SK-N-SH (cell line): ENCODE measurements around the gene C4A. TPM values are rescaled to one million over a fixed set of nuclear protein-coding genes. Genes with fewer than 3 reads are reported as not detected.

Experiments
- CTCF ChIA-PET: fragments of 300-600, 350-600 bp; formaldehyde crosslinking; extraction: SDS; loops from one replicate; lab custom pipeline; 2021; lab: Yijun Ruan, JAX
- POLR2A ChIA-PET: fragments of 350-600 bp; sonication (Branson Sonifier 250); formaldehyde crosslinking; extraction: SDS; loops from one replicate; lab custom pipeline; 2020; ENCODE audit warnings: antibody characterized with exemption, inconsistent platforms; lab: Yijun Ruan, JAX
- DNase-seq: peaks from one replicate; pipeline ENCODE4 v3.0.0; 2012
- H2AFZ ChIP-seq: fragments of 200-600 bp; sonication (generic); 2 replicates; pipeline ENCODE4 v1.8.1; 2016; ENCODE audit warnings: antibody characterized with exemption, mild to moderate bottlenecking, low read depth
- H3F3A ChIP-seq: fragments of 200-600 bp; sonication (generic); replicated peaks from 2 replicates; pipeline ENCODE3; 2016; ENCODE audit warnings: antibody characterized with exemption, mild to moderate bottlenecking; ENCODE audit not compliant: insufficient read depth
- H3K27ac ChIP-seq, 2 experiments: fragments of 200-500 bp in 1 of 2; fragments of 200-600 bp in 1 of 2; sonication (Bioruptor generic) in 1 of 2; sonication (generic), shearing (Covaris generic) in 1 of 2; 2 replicates each; pipeline versions ENCODE4 v1.5.1 to v1.6.1; 2014 to 2016; ENCODE audit warnings: low read depth in 2 of 2, inconsistent platforms in 1 of 2, low read length in 1 of 2, mild to moderate bottlenecking in 1 of 2, mixed read lengths in 1 of 2
- H3K27me3 ChIP-seq: fragments of 200-600 bp; sonication (generic), shearing (Covaris generic); 2 replicates; pipeline ENCODE4 v1.6.1; 2016; ENCODE audit warnings: mixed run types; ENCODE audit not compliant: insufficient read depth
- H3K36me3 ChIP-seq, 2 experiments: fragments of 200-500 bp in 1 of 2; fragments of 200-600 bp in 1 of 2; sonication (Bioruptor generic) in 1 of 2; sonication (generic) in 1 of 2; replicated peaks in 1 of 2; 2 replicates each; pipeline versions ENCODE3 to v1.5.1; 2014 to 2016; ENCODE audit warnings: low read length in 1 of 2, mild to moderate bottlenecking in 1 of 2; ENCODE audit not compliant: insufficient read depth in 2 of 2, control insufficient read depth in 1 of 2
- H3K4me1 ChIP-seq, 2 experiments: fragments of 200-500 bp in 1 of 2; fragments of 200-600 bp in 1 of 2; sonication (Bioruptor generic) in 1 of 2; sonication (generic), shearing (Covaris generic) in 1 of 2; 2 replicates each; pipeline versions ENCODE4 v1.5.1 to v1.6.1; 2014 to 2016; ENCODE audit warnings: low read depth in 1 of 2, low read length in 1 of 2, mixed run types in 1 of 2; ENCODE audit not compliant: insufficient read depth in 2 of 2, control insufficient read depth in 1 of 2
- H3K4me2 ChIP-seq: fragments of 200-600 bp; sonication (generic), shearing (Covaris generic); 2 replicates; pipeline ENCODE4 v1.6.1; 2017; ENCODE audit warnings: mixed run types
- H3K4me3 ChIP-seq, 2 experiments: fragments of 200-500 bp in 1 of 2; fragments of 200-600 bp in 1 of 2; sonication (Bioruptor generic) in 1 of 2; sonication (generic), shearing (Covaris generic) in 1 of 2; 2 replicates each; pipeline versions ENCODE4 v1.5.1 to v1.8.1; 2014 to 2016; ENCODE audit warnings: low read depth in 2 of 2, inconsistent platforms in 1 of 2, low read length in 1 of 2, mild to moderate bottlenecking in 1 of 2, mixed read lengths in 1 of 2, moderate library complexity in 1 of 2
- H3K79me2 ChIP-seq: fragments of 200-600 bp; sonication (generic); 2 replicates; pipeline ENCODE4 v1.8.1; 2017; ENCODE audit warnings: mild to moderate bottlenecking; ENCODE audit not compliant: insufficient read depth
- H3K9ac ChIP-seq: fragments of 200-600 bp; sonication (generic); 2 replicates; pipeline ENCODE4 v1.6.1; 2017; ENCODE audit warnings: mixed run types
- H3K9me2 ChIP-seq: fragments of 200-600 bp; sonication (generic); 2 replicates; pipeline ENCODE4 v1.6.1; 2017; ENCODE audit warnings: mixed run types
- H3K9me3 ChIP-seq: fragments of 200-600 bp; sonication (generic); 2 replicates; pipeline ENCODE4 v1.6.1; 2017; ENCODE audit warnings: mixed run types, mild to moderate bottlenecking, moderate library complexity
- H4K20me1 ChIP-seq: fragments of 200-600 bp; sonication (generic); 2 replicates; pipeline ENCODE4 v1.6.1; 2017; ENCODE audit warnings: mild to moderate bottlenecking, mixed run types; ENCODE audit not compliant: insufficient read depth
- CHD2 ChIP-seq: fragments of 150-350 bp; IDR thresholded peaks from 2 replicates; pipeline ENCODE4 v1.6.1; 2018; ENCODE audit warnings: low read length; ENCODE audit not compliant: partially characterized antibody
- CTCF ChIP-seq: fragments of 200-600 bp; sonication (generic); IDR thresholded peaks from 2 replicates; pipeline ENCODE4 v1.6.1; 2017; ENCODE audit warnings: antibody characterized with exemption, mild to moderate bottlenecking, moderate library complexity
- ELF1 ChIP-seq: IDR thresholded peaks from 2 replicates; pipeline ENCODE4 v1.4.0; 2012
- FOXJ3 ChIP-seq: sonication (generic); formaldehyde crosslinking; IDR thresholded peaks from 2 replicates; pipeline ENCODE4 v1.5.1; 2020; ENCODE audit warnings: mild to moderate bottlenecking, missing genetic modification reagents
- GABPA ChIP-seq: IDR thresholded peaks from 2 replicates; pipeline ENCODE4 v1.4.0; 2012; ENCODE audit warnings: low read depth, mild to moderate bottlenecking
- MAX ChIP-seq: IDR thresholded peaks from 2 replicates; pipeline ENCODE4 v1.4.0; 2012; ENCODE audit warnings: low read depth
- NRF1 ChIP-seq: IDR thresholded peaks from 2 replicates; pipeline ENCODE4 v1.6.1; 2012; ENCODE audit warnings: low read depth, mild to moderate bottlenecking, low read length
- RAD21 ChIP-seq: IDR thresholded peaks from 2 replicates; pipeline ENCODE4 v1.6.1; 2012; ENCODE audit warnings: mild to moderate bottlenecking, low read length
- RCOR1 ChIP-seq: fragments of 150-350 bp; IDR thresholded peaks from 2 replicates; pipeline ENCODE4 v1.6.1; 2017; ENCODE audit warnings: antibody characterized with exemption, low read length
- RFX5 ChIP-seq: IDR thresholded peaks from 2 replicates; pipeline ENCODE4 v1.6.1; 2012; ENCODE audit warnings: mild to moderate bottlenecking, improper control_type of control experiment, low read length
- TAF1 ChIP-seq: IDR thresholded peaks from 2 replicates; pipeline ENCODE4 v1.6.1; 2012; ENCODE audit warnings: low read depth, mild to moderate bottlenecking, low read length, moderate library complexity, borderline replicate concordance
- USF1 ChIP-seq: IDR thresholded peaks from 2 replicates; pipeline ENCODE4 v1.4.0; 2012; ENCODE audit warnings: low read depth, borderline replicate concordance
- USF2 ChIP-seq: fragments of 150-350 bp; IDR thresholded peaks from 2 replicates; pipeline ENCODE4 v1.6.1; 2017; ENCODE audit warnings: antibody characterized with exemption, low read length, low read depth, borderline replicate concordance
- ZBTB33 ChIP-seq: IDR thresholded peaks from 2 replicates; pipeline ENCODE4 v1.4.0; 2012; ENCODE audit warnings: low read depth, borderline replicate concordance
- WGBS: methylation state at CpG from one replicate; pipeline ENCODE4 v1.1.6; 2017; ENCODE audit warnings: low lambda C conversion rate; 5-methylcytosine and 5-hydroxymethylcytosine counted together
- polyA plus RNA-seq, 3 experiments: library from polyadenylated mRNA; depleted of rRNA; stranded (reverse); fragments of >200 nt; gene quantifications; 2 replicates each; pipeline ENCODE4 v1.2.3, GENCODE V29; 2012

C4A gene
- polyA plus RNA-seq, 1 of the 3 experiments (the other 2 are of a cell fraction): 11.4 TPM

GRCh38 chr6:31968791-31969711 is 12.8 kb upstream of the C4A start:
- Histone ChIP-seq H3K9ac (no peak overlapping the region), H3K4me1 (peaks cover 5 to 26% of the 10 kb centered on the region in 2 experiments; a peak in 3 of 4 replicates), H3K4me2 (no peak overlapping the region), H3K27me3 (no peaks in the 10 kb centered on the region), H2AFZ (no peak overlapping the region), H3K79me2 (peaks cover 33% of the 10 kb centered on the region), H3F3A (peaks cover 10% of the 10 kb centered on the region), H3K36me3 (peaks cover 21 to 58% of the 10 kb centered on the region in 2 experiments)
- POLR2A ChIA-PET: interaction anchor here (3.8 kb wide), 1 partner anchor 10 kb away, joined by 20 read pairs; the partner anchor contains the start of genes NELFE and SKIC2
- TF ChIP-seq RAD21: no peak
- no peak for TF ChIP-seq MAX
- TF ChIP-seq, all 33 proteins: peak for 0
- Histone ChIP-seq H3K9me3 (no peaks in the 10 kb centered on the region), H3K4me3 (no peak overlapping the region), H3K27ac (peak overlapping the region in 1 of 2 experiments; percentile 15; a peak in 2 of 4 replicates), H4K20me1 (no peaks in the 10 kb centered on the region), H3K9me2 (no peaks in the 10 kb centered on the region)
- DNase-seq: no peak
- WGBS: 94% methylated on average over 15 of the region's 23 CpGs
- CTCF ChIA-PET: interaction anchor here (5.1 to 5.2 kb wide), 2 partner anchors 10 to 17 kb away, joined by 19 to 29 read pairs; partner anchors contain the start of genes NELFE and SKIC2

GRCh38 chr6:31969712-31970603 is 11.9 kb upstream of the C4A start:
- H3K9ac ChIP-seq: peak overlapping the region; percentile 95
- no peak for DNase-seq
- no peak overlapping the region for H2AFZ ChIP-seq
- POLR2A ChIA-PET: interaction anchor here (3.8 kb wide), 1 partner anchor 11 kb away, joined by 20 read pairs; the partner anchor contains the start of genes NELFE and SKIC2
- H3K27ac ChIP-seq: peak overlapping the region in 1 of 2 experiments; percentile 15; a peak in 1 of 4 replicates
- WGBS: 77% methylated on average over 17 of the region's 17 CpGs
- H4K20me1 ChIP-seq: no peaks in the 10 kb centered on the region
- peak overlapping the region; percentile 99 for H3K4me2 ChIP-seq
- H3K36me3 ChIP-seq: peaks cover 15 to 52% of the 10 kb centered on the region in 2 experiments
- no peaks in the 10 kb centered on the region for H3K27me3 ChIP-seq
- no peaks in the 10 kb centered on the region for H3K9me2 ChIP-seq
- peaks cover 5 to 26% of the 10 kb centered on the region in 2 experiments; a peak in 3 of 4 replicates for H3K4me1 ChIP-seq
- TF ChIP-seq CHD2: no peak
- no peak for TF ChIP-seq RFX5
- TF ChIP-seq USF1: no peak
- TF ChIP-seq NRF1: no peak
- TF ChIP-seq CTCF: no peak
- TF ChIP-seq USF2: no peak
- TF ChIP-seq ZBTB33: no peak
- no peak for TF ChIP-seq ELF1
- TF ChIP-seq RCOR1: no peak
- no peak for TF ChIP-seq GABPA
- no peak for TF ChIP-seq MAX
- TF ChIP-seq FOXJ3 (CRISPR knock-in tag): no peak
- TF ChIP-seq TAF1: no peak
- TF ChIP-seq, all 33 proteins: peak for 0
- Histone ChIP-seq H3F3A (peaks cover 10% of the 10 kb centered on the region), H3K4me3 (peak overlapping the region; percentile 91 to 94), H3K9me3 (no peaks in the 10 kb centered on the region), H3K79me2 (peaks cover 42% of the 10 kb centered on the region)
- CTCF ChIA-PET: interaction anchor here (0.8 to 5.2 kb wide), 4 partner anchors 11 to 52 kb away, joined by 3 to 29 read pairs (median 14); partner anchors contain the start of genes NELFE and SKIC2
